Ovary (tissue), 9 donors: ENCODE data around the gene TBCD. TPM values are rescaled to one million over a fixed set of nuclear protein-coding genes. Genes with fewer than 3 reads are reported as not detected.

Experiments used
- DNase-seq, 5 donors: peaks; one replicate each; pipeline ENCODE4 v3.0.0-alpha.2; 2019 to 2020
- H3K27ac ChIP-seq, 2 donors: fragments of 200-600 bp; one replicate each; pipeline versions ENCODE4 v1.5.1 to v1.8.0; 2019 to 2022
- H3K27me3 ChIP-seq: fragments of 200-600 bp; one replicate; pipeline ENCODE4 v1.8.0; 2022
- H3K36me3 ChIP-seq: fragments of 200-600 bp; sonication (generic); one replicate; pipeline ENCODE4 v1.5.1; 2019
- H3K4me1 ChIP-seq: one replicate; pipeline ENCODE4 v1.8.1; 2013; ENCODE audit warnings: mild to moderate bottlenecking, moderate library complexity; ENCODE audit not compliant: insufficient read depth
- H3K4me3 ChIP-seq: fragments of 200-600 bp; sonication (generic); one replicate; pipeline ENCODE4 v1.5.1; 2017
- H3K9me3 ChIP-seq, 2 donors: fragments of 200-600 bp in 1 of 2; sonication (generic) in 1 of 2; one replicate each; pipeline versions ENCODE4 v1.5.1 to v1.8.1; 2013 to 2019; ENCODE audit warnings: mild to moderate bottlenecking in 1 of 2, moderate library complexity in 1 of 2
- CTCF ChIP-seq, 3 donors: fragments of 450-650 bp in 2 of 3; fragments of 200-600 bp in 1 of 3; IDR thresholded peaks; one replicate each; pipeline versions ENCODE4 v1.5.1 to v1.8.0; 2016 to 2022; ENCODE audit warnings: antibody characterized with exemption in 3 of 3, mild to moderate bottlenecking in 1 of 3
- EP300 ChIP-seq: sonication (generic); formaldehyde crosslinking; IDR thresholded peaks from one replicate; pipeline ENCODE4 v1.6.1; 2017; ENCODE audit warnings: antibody characterized with exemption
- POLR2A ChIP-seq: fragments of 450-650 bp; IDR thresholded peaks from one replicate; pipeline ENCODE4 v1.6.1; 2017; ENCODE audit warnings: antibody characterized with exemption, mild to moderate bottlenecking, moderate library complexity
- WGBS, 3 donors: extraction: QIAGEN DNeasy Blood & Tissue Kit in 1 of 3; methylation state at CpG; one replicate each; pipeline versions ENCODE4 v1.1.5 to v1.1.7; 2013 to 2017; 5-methylcytosine and 5-hydroxymethylcytosine counted together
- intact Hi-C, 4 donors: fragments of 100-400 bp; cut with DNase I; formaldehyde crosslinking; loops; one replicate each; pipeline versions ENCODE4 v1.11.0 to v1.15.1; 2022 to 2023
- polyA plus RNA-seq, 2 donors: library from polyadenylated mRNA; stranded (reverse); fragments of 200-250 nt in 1 of 2; fragments of 350-450 nt in 1 of 2; fragmentation: Illumina TruSeq in 1 of 2; extraction: RNeasy Lipid Tissue Mini Kit (QIAGEN cat#74804) in 1 of 2; gene quantifications; one replicate each; pipeline ENCODE4 v1.2.3, GENCODE V29; 2013 to 2014
- total RNA-seq, 7 donors: library from RNA; depleted of rRNA in 2 of 7; stranded (reverse); fragments of >200 nt in 2 of 7; fragmentation: NEBNext Ultra II Directional in 3 of 7; extraction: Animal tissue kit (Norgen Biotek cat#: 25700) in 3 of 7; gene quantifications; one replicate each; pipeline versions ENCODE4 v1.1.0 to v1.2.4, GENCODE V29; 2016 to 2023
- donor health status: DM: no; HTN: no; CAD: no; lungs with moderate emphysema.
- donor health status: DM: no; HTN: no; CAD: no.
- donor health status: Bipolar disorder and iron deficiency.
- donor health status: DM: yes; HTN: yes; CAD: no.
- donor health status: DM: no; HTN: no; CAD: no.
- donor health status: DM: yes; HTN: yes; CAD: no.

Gene TBCD
- total and polyA plus RNA-seq, 9 donors: 29.2 to 88.3 (median 59.2) TPM

GRCh38 chr17:82887255-82888164 is 135.6 kb downstream of the TBCD start:
- intact Hi-C loops: no loop called here
- no peak overlapping the region for H3K27ac ChIP-seq
- H3K36me3 ChIP-seq: no peaks in the 10 kb centered on the region
- H3K4me1 ChIP-seq: no peaks in the 10 kb centered on the region
- 96% methylated on average over 27 of the region's 27 CpGs for WGBS, 3 donors
- no peaks in the 10 kb centered on the region for H3K9me3 ChIP-seq
- no peak overlapping the region for H3K4me3 ChIP-seq
- TF ChIP-seq EP300 (no peak), CTCF (IDR thresholded peaks at IDR 0.05) (no peak), POLR2A (no peak)
- H3K27me3 ChIP-seq: no peaks in the 10 kb centered on the region
- no peak for DNase-seq

GRCh38 chr17:82888583-82889495 is 137.0 kb downstream of the TBCD start:
- TF ChIP-seq EP300: no peak
- no peak for TF ChIP-seq POLR2A
- TF ChIP-seq CTCF (IDR thresholded peaks at IDR 0.05): no peak
- H3K36me3 ChIP-seq: no peaks in the 10 kb centered on the region
- 87 to 90% (median 87%) methylated on average over 29 to 30 of the region's 30 CpGs for WGBS, 3 donors
- no peaks in the 10 kb centered on the region for H3K9me3 ChIP-seq
- H3K27me3 ChIP-seq: no peaks in the 10 kb centered on the region
- DNase-seq: no peak
- H3K4me3 ChIP-seq: no peak overlapping the region
- peaks cover 5% of the 10 kb centered on the region for H3K4me1 ChIP-seq
- no peak overlapping the region for H3K27ac ChIP-seq
- intact Hi-C loops: no loop called here

GRCh38 chr17:82889496-82890338 is 137.9 kb downstream of the TBCD start:
- Histone ChIP-seq H3K36me3 (no peaks in the 10 kb centered on the region), H3K4me3 (no peak overlapping the region), H3K27ac (no peak overlapping the region), H3K4me1 (peaks cover 5% of the 10 kb centered on the region), H3K27me3 (no peaks in the 10 kb centered on the region), H3K9me3 (no peaks in the 10 kb centered on the region)
- WGBS, 3 donors: 90 to 93% (median 91%) methylated on average over 28 of the region's 28 CpGs
- no peak for TF ChIP-seq POLR2A
- DNase-seq: no peak
- intact Hi-C loops: no loop called here

GRCh38 chr17:82890339-82890730 is 138.5 kb downstream of the TBCD start:
- intact Hi-C loops: no loop called here
- Histone ChIP-seq H3K4me3 (no peak overlapping the region), H3K4me1 (peaks cover 5% of the 10 kb centered on the region), H3K36me3 (no peaks in the 10 kb centered on the region), H3K27ac (no peak overlapping the region), H3K27me3 (no peaks in the 10 kb centered on the region), H3K9me3 (no peaks in the 10 kb centered on the region)
- no peak for DNase-seq
- WGBS, 3 donors: 72 to 91% (median 84%) methylated on average over 18 of the region's 18 CpGs
- TF ChIP-seq POLR2A (no peak), EP300 (no peak), CTCF (IDR thresholded peaks at IDR 0.05) (no peak)
